WTC11 (cell line): Measurements from ENCODE around the gene C19orf44. TPM values are rescaled to one million over a fixed set of nuclear protein-coding genes. Genes with fewer than 3 reads are reported as not detected.

Experiments
- ATAC-seq: fragments of 200-7000 bp; cut with Tn5 transposase; 2 replicates; pipeline ENCODE4 v1.10.0; 2021; ENCODE audit warnings: mild to moderate bottlenecking, moderate library complexity
- CTCF ChIA-PET: fragments of 300-600 bp; sonication (Branson Sonifier 250); formaldehyde crosslinking; loops from one replicate; lab custom pipeline; 2021; ENCODE audit warnings: antibody characterized with exemption; lab: Charles Lee
- POLR2A ChIA-PET: fragments of 350-600 bp; sonication (Branson Sonifier 250); formaldehyde crosslinking; loops from one replicate; lab custom pipeline; 2021; ENCODE audit warnings: antibody characterized with exemption; lab: Charles Lee
- DNase-seq: peaks from one replicate; pipeline ENCODE4 v3.0.0; 2021; ENCODE audit warnings: low spot score
- H3K27ac Mint-ChIP-seq: 2 replicates; pipeline ENCODE4 v1.8.0; 2021; ENCODE audit warnings: mixed read lengths
- H3K27me3 Mint-ChIP-seq: 2 replicates; pipeline ENCODE4 v1.8.0; 2021; ENCODE audit warnings: low read depth, mild to moderate bottlenecking, moderate library complexity, mixed read lengths
- H3K36me3 Mint-ChIP-seq: 2 replicates; pipeline ENCODE4 v1.8.0; 2021; ENCODE audit warnings: mixed read lengths
- H3K4me1 Mint-ChIP-seq: 2 replicates; pipeline ENCODE4 v1.8.0; 2022; ENCODE audit warnings: mixed read lengths
- H3K4me3 Mint-ChIP-seq: 2 replicates; pipeline ENCODE4 v1.8.0; 2021; ENCODE audit warnings: mild to moderate bottlenecking, moderate library complexity, mixed read lengths
- H3K9me3 Mint-ChIP-seq: 2 replicates; pipeline ENCODE4 v1.8.0; 2021; ENCODE audit warnings: mixed read lengths
- ATF1 ChIP-seq: sonication (generic); formaldehyde crosslinking; IDR thresholded peaks from 2 replicates; pipeline ENCODE4 v1.8.1; 2023; ENCODE audit warnings: mild to moderate bottlenecking, moderate library complexity, missing genetic modification reagents
- E2F5 ChIP-seq: sonication (generic); formaldehyde crosslinking; IDR thresholded peaks from 2 replicates; pipeline ENCODE4 v1.8.1; 2022; ENCODE audit warnings: mild to moderate bottlenecking, moderate library complexity, missing genetic modification reagents
- MXD4 ChIP-seq: fragments of 250-450 bp; sonication (Bioruptor Pico); IDR thresholded peaks from 2 replicates; pipeline ENCODE4 v1.8.0; 2021; ENCODE audit warnings: mild to moderate bottlenecking, moderate library complexity, borderline replicate concordance
- MYBL2 ChIP-seq: sonication (generic); formaldehyde crosslinking; IDR thresholded peaks from 2 replicates; pipeline ENCODE4 v1.8.1; 2023; ENCODE audit warnings: mild to moderate bottlenecking, moderate library complexity, missing genetic modification reagents
- NFYB ChIP-seq: sonication (generic); formaldehyde crosslinking; conservative IDR thresholded peaks from 2 replicates; pipeline ENCODE4 v1.8.0; 2022; ENCODE audit warnings: low read depth, missing genetic modification reagents
- SMAD3 ChIP-seq: sonication (generic); formaldehyde crosslinking; IDR thresholded peaks from 2 replicates; pipeline ENCODE4 v1.8.0; 2022; ENCODE audit warnings: missing genetic modification reagents, mild to moderate bottlenecking, borderline replicate concordance
- TP53 ChIP-seq: sonication (generic); formaldehyde crosslinking; IDR thresholded peaks from 2 replicates; pipeline ENCODE4 v1.8.1; 2023; ENCODE audit warnings: mild to moderate bottlenecking, missing genetic modification reagents
- ZNF121 ChIP-seq: sonication (generic); formaldehyde crosslinking; IDR thresholded peaks from 2 replicates; pipeline ENCODE4 v1.8.0; 2023; ENCODE audit warnings: missing genetic modification reagents
- total RNA-seq: library from RNA; stranded (reverse); gene quantifications from 3 replicates; pipeline ENCODE4 v1.2.3, GENCODE V29; 2021
- TF ChIP-seq, protein P1 (sequence below): sonication (generic); formaldehyde crosslinking; IDR thresholded peaks from 2 replicates; pipeline ENCODE4 v1.8.0; 2022; ENCODE audit warnings: mild to moderate bottlenecking, missing genetic modification reagents
- TF ChIP-seq, protein P2 (sequence below): sonication (generic); formaldehyde crosslinking; IDR thresholded peaks from 2 replicates; pipeline ENCODE4 v1.8.1; 2023; ENCODE audit warnings: mild to moderate bottlenecking, missing genetic modification reagents, moderate library complexity
- TF ChIP-seq, protein P3 (sequence below): sonication (generic); formaldehyde crosslinking; IDR thresholded peaks from 2 replicates; pipeline ENCODE4 v1.8.1; 2022; ENCODE audit warnings: mild to moderate bottlenecking, missing genetic modification reagents, moderate library complexity, borderline replicate concordance
- TF ChIP-seq, protein P4 (sequence below): fragments of 200-600 bp; IDR thresholded peaks from 2 replicates; pipeline ENCODE4 v1.8.0; 2022; ENCODE audit warnings: antibody characterized with exemption
- TF ChIP-seq, protein P5 (sequence below): sonication (generic); formaldehyde crosslinking; IDR thresholded peaks from 2 replicates; pipeline ENCODE4 v1.8.1; 2023; ENCODE audit warnings: mild to moderate bottlenecking, moderate library complexity, missing genetic modification reagents
- TF ChIP-seq, protein P6 (sequence below): sonication (generic); formaldehyde crosslinking; IDR thresholded peaks from 2 replicates; pipeline ENCODE4 v1.8.0; 2022; ENCODE audit warnings: mild to moderate bottlenecking, missing genetic modification reagents
- TF ChIP-seq, protein P7 (sequence below): sonication (generic); formaldehyde crosslinking; IDR thresholded peaks from 2 replicates; pipeline ENCODE4 v1.8.0; 2023; ENCODE audit warnings: mild to moderate bottlenecking, missing genetic modification reagents
- TF ChIP-seq, protein P8 (sequence below): sonication (generic); formaldehyde crosslinking; IDR thresholded peaks from 2 replicates; pipeline ENCODE4 v1.8.1; 2022; ENCODE audit warnings: low read depth, missing genetic modification reagents, borderline replicate concordance

Gene C19orf44
- total RNA-seq, 1 experiment from 2014 or later = 4.1 TPM

DNA sequence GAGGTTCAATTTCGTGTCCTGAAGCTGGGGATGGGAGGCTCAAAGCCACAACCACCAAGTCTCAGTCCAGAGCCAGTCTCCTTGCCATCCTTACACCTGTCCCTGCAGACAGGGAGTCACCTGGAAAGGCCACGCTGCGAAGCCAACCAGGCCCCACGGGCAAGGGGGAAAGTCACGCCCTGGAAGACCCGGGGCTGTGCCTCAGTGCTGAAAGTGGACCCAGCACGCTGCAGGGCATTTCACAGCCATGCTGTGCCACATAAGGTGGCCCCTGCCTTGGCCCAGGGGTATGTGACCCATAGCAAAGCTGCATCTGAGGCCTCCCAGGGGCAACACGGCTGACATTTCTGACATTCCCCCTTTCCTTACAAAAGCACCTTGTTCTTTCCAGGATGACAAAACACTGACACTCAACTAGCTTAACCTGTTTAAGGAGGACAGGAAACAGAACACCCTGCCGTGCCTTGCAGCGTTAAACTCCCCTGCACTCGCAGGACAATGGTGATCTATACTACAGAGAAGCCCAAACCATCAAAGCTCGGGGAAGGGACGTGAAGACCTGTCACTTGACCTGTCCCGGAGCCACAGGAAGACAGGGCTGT lies 31.2 kb downstream of the C19orf44 start (continued):
- TF ChIP-seq, protein P1, sequence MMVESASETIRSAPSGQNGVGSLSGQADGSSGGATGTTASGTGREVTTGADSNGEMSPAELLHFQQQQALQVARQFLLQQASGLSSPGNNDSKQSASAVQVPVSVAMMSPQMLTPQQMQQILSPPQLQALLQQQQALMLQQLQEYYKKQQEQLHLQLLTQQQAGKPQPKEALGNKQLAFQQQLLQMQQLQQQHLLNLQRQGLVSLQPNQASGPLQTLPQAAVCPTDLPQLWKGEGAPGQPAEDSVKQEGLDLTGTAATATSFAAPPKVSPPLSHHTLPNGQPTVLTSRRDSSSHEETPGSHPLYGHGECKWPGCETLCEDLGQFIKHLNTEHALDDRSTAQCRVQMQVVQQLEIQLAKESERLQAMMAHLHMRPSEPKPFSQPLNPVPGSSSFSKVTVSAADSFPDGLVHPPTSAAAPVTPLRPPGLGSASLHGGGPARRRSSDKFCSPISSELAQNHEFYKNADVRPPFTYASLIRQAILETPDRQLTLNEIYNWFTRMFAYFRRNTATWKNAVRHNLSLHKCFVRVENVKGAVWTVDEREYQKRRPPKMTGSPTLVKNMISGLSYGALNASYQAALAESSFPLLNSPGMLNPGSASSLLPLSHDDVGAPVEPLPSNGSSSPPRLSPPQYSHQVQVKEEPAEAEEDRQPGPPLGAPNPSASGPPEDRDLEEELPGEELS (CRISPR knock-in tag) = no peak
- TF ChIP-seq MXD4 (CRISPR knock-in tag) = no peak
- TF ChIP-seq, protein P2, sequence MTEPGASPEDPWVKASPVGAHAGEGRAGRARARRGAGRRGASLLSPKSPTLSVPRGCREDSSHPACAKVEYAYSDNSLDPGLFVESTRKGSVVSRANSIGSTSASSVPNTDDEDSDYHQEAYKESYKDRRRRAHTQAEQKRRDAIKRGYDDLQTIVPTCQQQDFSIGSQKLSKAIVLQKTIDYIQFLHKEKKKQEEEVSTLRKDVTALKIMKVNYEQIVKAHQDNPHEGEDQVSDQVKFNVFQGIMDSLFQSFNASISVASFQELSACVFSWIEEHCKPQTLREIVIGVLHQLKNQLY = no peak
- no peak for TF ChIP-seq E2F5 (CRISPR knock-in tag)
- TF ChIP-seq, protein P3, sequence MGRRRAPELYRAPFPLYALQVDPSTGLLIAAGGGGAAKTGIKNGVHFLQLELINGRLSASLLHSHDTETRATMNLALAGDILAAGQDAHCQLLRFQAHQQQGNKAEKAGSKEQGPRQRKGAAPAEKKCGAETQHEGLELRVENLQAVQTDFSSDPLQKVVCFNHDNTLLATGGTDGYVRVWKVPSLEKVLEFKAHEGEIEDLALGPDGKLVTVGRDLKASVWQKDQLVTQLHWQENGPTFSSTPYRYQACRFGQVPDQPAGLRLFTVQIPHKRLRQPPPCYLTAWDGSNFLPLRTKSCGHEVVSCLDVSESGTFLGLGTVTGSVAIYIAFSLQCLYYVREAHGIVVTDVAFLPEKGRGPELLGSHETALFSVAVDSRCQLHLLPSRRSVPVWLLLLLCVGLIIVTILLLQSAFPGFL (CRISPR knock-in tag) = no peak
- no peak for TF ChIP-seq NFYB

DNA sequence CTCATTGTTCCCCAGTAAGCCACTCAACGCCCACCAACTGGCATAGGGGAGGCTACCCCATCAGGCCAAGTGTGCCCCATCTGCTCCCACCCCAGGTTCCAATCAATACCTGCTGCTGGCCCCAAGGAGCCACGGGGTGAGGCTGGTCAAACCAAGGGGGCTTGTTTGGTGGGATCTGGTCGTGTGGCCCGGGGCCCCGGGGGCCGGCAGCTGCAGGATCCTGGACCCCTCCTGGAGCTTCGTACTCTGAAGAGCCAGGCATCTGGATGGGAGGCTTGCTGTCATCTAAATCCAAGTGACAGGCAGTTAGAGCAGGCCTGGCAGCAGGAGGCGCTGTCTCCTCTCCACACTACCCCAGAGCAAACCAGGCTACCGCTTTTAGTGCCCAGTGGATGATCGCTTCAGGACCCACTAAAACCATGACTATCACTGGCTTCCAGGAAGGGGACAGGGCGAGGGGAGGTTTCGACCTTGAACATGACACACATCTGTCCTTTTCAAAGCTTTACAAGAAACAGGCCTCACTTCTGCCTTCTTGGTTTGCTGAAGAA lies 31.9 kb downstream of the C19orf44 start:
- POLR2A ChIA-PET = interaction anchor here (0.5 kb wide), 1 partner anchor 87 kb away, joined by 3 read pairs; no protein-coding TSS in a partner anchor
- ATAC-seq (peak; percentile 74), DNase-seq (peak; percentile 59)
- TF ChIP-seq ZNF121 (CRISPR knock-in tag) = no peak
- TF ChIP-seq, protein P4, sequence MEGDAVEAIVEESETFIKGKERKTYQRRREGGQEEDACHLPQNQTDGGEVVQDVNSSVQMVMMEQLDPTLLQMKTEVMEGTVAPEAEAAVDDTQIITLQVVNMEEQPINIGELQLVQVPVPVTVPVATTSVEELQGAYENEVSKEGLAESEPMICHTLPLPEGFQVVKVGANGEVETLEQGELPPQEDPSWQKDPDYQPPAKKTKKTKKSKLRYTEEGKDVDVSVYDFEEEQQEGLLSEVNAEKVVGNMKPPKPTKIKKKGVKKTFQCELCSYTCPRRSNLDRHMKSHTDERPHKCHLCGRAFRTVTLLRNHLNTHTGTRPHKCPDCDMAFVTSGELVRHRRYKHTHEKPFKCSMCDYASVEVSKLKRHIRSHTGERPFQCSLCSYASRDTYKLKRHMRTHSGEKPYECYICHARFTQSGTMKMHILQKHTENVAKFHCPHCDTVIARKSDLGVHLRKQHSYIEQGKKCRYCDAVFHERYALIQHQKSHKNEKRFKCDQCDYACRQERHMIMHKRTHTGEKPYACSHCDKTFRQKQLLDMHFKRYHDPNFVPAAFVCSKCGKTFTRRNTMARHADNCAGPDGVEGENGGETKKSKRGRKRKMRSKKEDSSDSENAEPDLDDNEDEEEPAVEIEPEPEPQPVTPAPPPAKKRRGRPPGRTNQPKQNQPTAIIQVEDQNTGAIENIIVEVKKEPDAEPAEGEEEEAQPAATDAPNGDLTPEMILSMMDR = peak; percentile 41; the same call in 1 of the 2 replicates
- Mint-ChIP-seq H3K27me3 (no peaks in the 10 kb centered on the region), H3K9me3 (no peaks in the 10 kb centered on the region), H3K36me3 (peaks cover 60% of the 10 kb centered on the region), H3K4me3 (no peak overlapping the region), H3K27ac (no peak overlapping the region), H3K4me1 (no peaks in the 10 kb centered on the region)
- CTCF ChIA-PET = interaction anchor here (0.6 to 1.7 kb wide), 4 partner anchors 9 to 87 kb away, joined by 3 read pairs; partner anchors contain the start of gene C19orf44

GRCh38 chr19:16529466-16530144 lies 33.4 kb downstream of the C19orf44 start:
- DNase-seq (no peak), ATAC-seq (no peak)
- peaks cover 60% of the 10 kb centered on the region for H3K36me3 Mint-ChIP-seq
- no peaks in the 10 kb centered on the region for H3K4me1 Mint-ChIP-seq
- H3K4me3 Mint-ChIP-seq = no peak overlapping the region
- no peaks in the 10 kb centered on the region for H3K9me3 Mint-ChIP-seq
- POLR2A ChIA-PET = no interaction called here
- no peaks in the 10 kb centered on the region for H3K27me3 Mint-ChIP-seq
- no peak overlapping the region for H3K27ac Mint-ChIP-seq
- CTCF ChIA-PET = no interaction called here
- TF ChIP-seq, protein P5, sequence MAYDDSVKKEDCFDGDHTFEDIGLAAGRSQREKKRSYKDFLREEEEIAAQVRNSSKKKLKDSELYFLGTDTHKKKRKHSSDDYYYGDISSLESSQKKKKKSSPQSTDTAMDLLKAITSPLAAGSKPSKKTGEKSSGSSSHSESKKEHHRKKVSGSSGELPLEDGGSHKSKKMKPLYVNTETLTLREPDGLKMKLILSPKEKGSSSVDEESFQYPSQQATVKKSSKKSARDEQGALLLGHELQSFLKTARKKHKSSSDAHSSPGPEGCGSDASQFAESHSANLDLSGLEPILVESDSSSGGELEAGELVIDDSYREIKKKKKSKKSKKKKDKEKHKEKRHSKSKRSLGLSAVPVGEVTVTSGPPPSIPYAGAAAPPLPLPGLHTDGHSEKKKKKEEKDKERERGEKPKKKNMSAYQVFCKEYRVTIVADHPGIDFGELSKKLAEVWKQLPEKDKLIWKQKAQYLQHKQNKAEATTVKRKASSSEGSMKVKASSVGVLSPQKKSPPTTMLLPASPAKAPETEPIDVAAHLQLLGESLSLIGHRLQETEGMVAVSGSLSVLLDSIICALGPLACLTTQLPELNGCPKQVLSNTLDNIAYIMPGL (CRISPR knock-in tag) = no peak
- no peak for TF ChIP-seq ATF1 (CRISPR knock-in tag)
- TF ChIP-seq SMAD3 = no peak
- TF ChIP-seq, protein P6, sequence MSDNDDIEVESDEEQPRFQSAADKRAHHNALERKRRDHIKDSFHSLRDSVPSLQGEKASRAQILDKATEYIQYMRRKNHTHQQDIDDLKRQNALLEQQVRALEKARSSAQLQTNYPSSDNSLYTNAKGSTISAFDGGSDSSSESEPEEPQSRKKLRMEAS (CRISPR knock-in tag) = no peak
- TF ChIP-seq, protein P7, sequence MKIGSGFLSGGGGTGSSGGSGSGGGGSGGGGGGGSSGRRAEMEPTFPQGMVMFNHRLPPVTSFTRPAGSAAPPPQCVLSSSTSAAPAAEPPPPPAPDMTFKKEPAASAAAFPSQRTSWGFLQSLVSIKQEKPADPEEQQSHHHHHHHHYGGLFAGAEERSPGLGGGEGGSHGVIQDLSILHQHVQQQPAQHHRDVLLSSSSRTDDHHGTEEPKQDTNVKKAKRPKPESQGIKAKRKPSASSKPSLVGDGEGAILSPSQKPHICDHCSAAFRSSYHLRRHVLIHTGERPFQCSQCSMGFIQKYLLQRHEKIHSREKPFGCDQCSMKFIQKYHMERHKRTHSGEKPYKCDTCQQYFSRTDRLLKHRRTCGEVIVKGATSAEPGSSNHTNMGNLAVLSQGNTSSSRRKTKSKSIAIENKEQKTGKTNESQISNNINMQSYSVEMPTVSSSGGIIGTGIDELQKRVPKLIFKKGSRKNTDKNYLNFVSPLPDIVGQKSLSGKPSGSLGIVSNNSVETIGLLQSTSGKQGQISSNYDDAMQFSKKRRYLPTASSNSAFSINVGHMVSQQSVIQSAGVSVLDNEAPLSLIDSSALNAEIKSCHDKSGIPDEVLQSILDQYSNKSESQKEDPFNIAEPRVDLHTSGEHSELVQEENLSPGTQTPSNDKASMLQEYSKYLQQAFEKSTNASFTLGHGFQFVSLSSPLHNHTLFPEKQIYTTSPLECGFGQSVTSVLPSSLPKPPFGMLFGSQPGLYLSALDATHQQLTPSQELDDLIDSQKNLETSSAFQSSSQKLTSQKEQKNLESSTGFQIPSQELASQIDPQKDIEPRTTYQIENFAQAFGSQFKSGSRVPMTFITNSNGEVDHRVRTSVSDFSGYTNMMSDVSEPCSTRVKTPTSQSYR (CRISPR knock-in tag) = no peak
- no peak for TF ChIP-seq TP53 (CRISPR knock-in tag)
- TF ChIP-seq, protein P8, sequence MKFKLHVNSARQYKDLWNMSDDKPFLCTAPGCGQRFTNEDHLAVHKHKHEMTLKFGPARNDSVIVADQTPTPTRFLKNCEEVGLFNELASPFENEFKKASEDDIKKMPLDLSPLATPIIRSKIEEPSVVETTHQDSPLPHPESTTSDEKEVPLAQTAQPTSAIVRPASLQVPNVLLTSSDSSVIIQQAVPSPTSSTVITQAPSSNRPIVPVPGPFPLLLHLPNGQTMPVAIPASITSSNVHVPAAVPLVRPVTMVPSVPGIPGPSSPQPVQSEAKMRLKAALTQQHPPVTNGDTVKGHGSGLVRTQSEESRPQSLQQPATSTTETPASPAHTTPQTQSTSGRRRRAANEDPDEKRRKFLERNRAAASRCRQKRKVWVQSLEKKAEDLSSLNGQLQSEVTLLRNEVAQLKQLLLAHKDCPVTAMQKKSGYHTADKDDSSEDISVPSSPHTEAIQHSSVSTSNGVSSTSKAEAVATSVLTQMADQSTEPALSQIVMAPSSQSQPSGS (CRISPR knock-in tag) = no peak
- no peak for TF ChIP-seq MYBL2 (CRISPR knock-in tag)
